KOPT-K1 (cell line): ENCODE results near the gene RAB3B.
"Not testable (repeated sequence)": the region's sequence is repeated elsewhere in the genome, so short reads cannot be mapped to it uniquely, and the experiment has no call there.

Experiments used
- H3K27ac ChIP-seq: fragments of 200-600 bp; sonication (generic); 2 replicates; pipeline ENCODE4 v1.5.1; 2016; ENCODE audit warnings: antibody characterized with exemption, mild to moderate bottlenecking, low read depth, low read length; ENCODE audit not compliant: poor library complexity, severe bottlenecking
- H3K36me3 ChIP-seq: fragments of 200-600 bp; sonication (generic); 2 replicates; pipeline ENCODE4 v1.5.1; 2017; ENCODE audit warnings: antibody characterized with exemption, mild to moderate bottlenecking, low read length, moderate library complexity; ENCODE audit not compliant: insufficient read depth
- H3K9me3 ChIP-seq: fragments of 200-600 bp; sonication (generic); 2 replicates; pipeline ENCODE4 v1.5.1; 2017; ENCODE audit warnings: antibody characterized with exemption, low read length, mild to moderate bottlenecking; ENCODE audit not compliant: insufficient read depth, poor library complexity, severe bottlenecking

Gene RAB3B

GRCh38 chr1:51898090-51898734, 92.3 kb downstream of the RAB3B start:
- Histone ChIP-seq H3K36me3 (no peaks in the 10 kb centered on the region), H3K27ac (no peak overlapping the region), H3K9me3 (no peaks in the 10 kb centered on the region)

- no peaks in the 10 kb centered on the region for H3K36me3 ChIP-seq
- H3K9me3 ChIP-seq, result no peaks in the 10 kb centered on the region
- no peak overlapping the region for H3K27ac ChIP-seq
Observed at GRCh38 chr1:51897699-51898031, 92.8 kb downstream of the RAB3B start.

- not testable (repeated sequence) for H3K27ac ChIP-seq, H3K9me3 ChIP-seq, H3K36me3 ChIP-seq
Observed at GRCh38 chr1:51894748-51895147, 95.8 kb downstream of the RAB3B start.

DNA sequence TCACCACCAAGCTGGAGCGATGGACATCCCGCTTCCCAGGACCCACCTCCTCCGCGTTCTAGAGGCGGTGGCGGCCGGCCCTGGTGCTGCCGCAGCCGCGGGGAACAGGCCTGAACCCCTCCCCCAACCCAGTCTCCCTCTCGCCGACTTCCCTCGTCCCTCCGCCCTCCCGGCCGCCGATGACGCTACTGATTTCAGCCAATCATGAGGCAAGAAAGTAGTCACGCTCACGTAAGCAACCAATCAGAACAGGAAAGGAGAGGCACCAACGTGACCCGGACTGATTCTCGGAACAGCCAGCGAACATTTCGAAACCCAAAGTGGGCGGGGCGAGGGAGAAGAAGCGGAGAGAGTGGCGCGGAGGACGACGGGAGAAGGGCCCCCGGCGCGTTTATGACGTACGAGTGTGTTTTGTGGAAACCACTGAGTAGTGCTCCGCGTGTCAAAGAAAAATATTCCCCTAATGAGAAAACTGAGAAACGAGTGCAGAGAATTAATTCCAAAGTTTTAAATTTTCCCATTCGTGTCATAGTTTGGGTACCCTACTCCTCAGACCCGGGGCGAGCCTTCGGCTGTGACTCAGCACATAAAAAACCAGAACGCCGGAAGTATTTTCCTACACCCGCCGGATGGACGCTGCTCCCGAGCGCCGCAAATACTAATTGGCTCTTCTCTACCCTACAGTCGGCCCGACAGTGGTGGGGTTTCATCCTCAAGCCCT, 111.7 kb downstream of the RAB3B start, which contains the start of gene NRDC:
Gene NRDC, minus strand, starts transcription at position 112 of the 721 bp plus-strand sequence. CDS start 112 bp downstream, outside the sequence.
- H3K9me3 ChIP-seq, result no peaks in the 10 kb centered on the region
- H3K36me3 ChIP-seq, result peaks cover 5% of the 10 kb centered on the region
- H3K27ac ChIP-seq, result peak within 1 kb of the TSS; percentile 84

GRCh38 chr1:51878308-51878615, 112.2 kb downstream of the RAB3B start:
- Histone ChIP-seq H3K36me3 (peaks cover 9% of the 10 kb centered on the region), H3K9me3 (no peaks in the 10 kb centered on the region), H3K27ac (peak overlapping the region; percentile 84)

DNA sequence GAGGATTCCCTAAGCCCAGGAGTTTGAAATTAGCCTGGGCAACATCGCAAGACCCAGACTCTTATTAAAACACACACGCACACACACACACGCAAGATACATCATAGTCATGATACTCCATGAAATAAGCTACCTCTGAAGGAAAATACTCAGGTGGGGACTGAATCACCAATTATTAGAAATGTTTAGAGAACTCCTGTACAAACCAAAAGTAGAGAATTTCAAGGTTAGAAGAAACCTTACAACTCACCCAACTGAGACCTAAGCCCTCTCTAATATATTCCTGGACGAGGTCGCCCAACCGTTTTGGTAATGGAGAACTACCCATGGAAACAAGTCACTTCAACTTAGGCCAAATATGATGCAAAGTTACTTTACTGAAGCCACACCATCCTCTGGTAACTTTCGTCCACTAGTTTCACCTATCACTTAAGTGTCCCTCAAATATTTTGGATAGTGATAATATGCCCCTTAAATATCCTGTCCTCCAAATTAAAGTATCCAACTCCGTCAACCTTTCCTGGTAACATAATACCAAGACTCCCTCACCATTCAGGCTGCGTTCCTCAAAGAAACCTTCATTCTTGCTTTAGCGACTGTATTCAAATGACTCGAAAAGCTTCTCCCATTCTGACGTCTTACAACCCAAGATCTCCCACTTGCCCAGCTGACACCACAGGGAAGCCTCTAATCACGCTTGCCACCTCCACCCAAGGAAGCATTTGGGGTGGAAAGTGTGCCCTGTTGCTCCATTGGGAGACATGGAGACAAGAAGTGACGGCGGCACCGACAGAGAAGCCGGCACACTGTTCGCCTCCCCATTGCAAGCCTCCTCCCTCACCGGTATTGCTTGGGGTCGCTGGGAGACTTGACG, 112.8 kb downstream of the RAB3B start:
- Histone ChIP-seq H3K27ac (peak overlapping the region; percentile 84), H3K9me3 (no peaks in the 10 kb centered on the region), H3K36me3 (peaks cover 14% of the 10 kb centered on the region)

GRCh38 chr1:51875836-51876235, 114.7 kb downstream of the RAB3B start:
- no peak overlapping the region for H3K27ac ChIP-seq
- H3K36me3 ChIP-seq, result peaks cover 27% of the 10 kb centered on the region
- H3K9me3 ChIP-seq, result no peaks in the 10 kb centered on the region

GRCh38 chr1:51875291-51875772, 115.2 kb downstream of the RAB3B start:
- no peak overlapping the region for H3K27ac ChIP-seq
- H3K9me3 ChIP-seq, result no peaks in the 10 kb centered on the region
- H3K36me3 ChIP-seq, result peaks cover 28% of the 10 kb centered on the region

- H3K36me3 ChIP-seq, result peaks cover 35% of the 10 kb centered on the region
- not testable (repeated sequence) for H3K27ac ChIP-seq, H3K9me3 ChIP-seq
Observed at GRCh38 chr1:51873270-51873669, 117.2 kb downstream of the RAB3B start.

- H3K9me3 ChIP-seq, result no peaks in the 10 kb centered on the region
- peaks cover 39% of the 10 kb centered on the region for H3K36me3 ChIP-seq
- H3K27ac ChIP-seq, result no peak overlapping the region
Observed at GRCh38 chr1:51871351-51871975, 119.0 kb downstream of the RAB3B start.

- no peaks in the 10 kb centered on the region for H3K9me3 ChIP-seq
- H3K36me3 ChIP-seq, result peaks cover 39% of the 10 kb centered on the region
- H3K27ac ChIP-seq, result no peak overlapping the region
Observed at GRCh38 chr1:51870603-51871350, 119.7 kb downstream of the RAB3B start.

DNA sequence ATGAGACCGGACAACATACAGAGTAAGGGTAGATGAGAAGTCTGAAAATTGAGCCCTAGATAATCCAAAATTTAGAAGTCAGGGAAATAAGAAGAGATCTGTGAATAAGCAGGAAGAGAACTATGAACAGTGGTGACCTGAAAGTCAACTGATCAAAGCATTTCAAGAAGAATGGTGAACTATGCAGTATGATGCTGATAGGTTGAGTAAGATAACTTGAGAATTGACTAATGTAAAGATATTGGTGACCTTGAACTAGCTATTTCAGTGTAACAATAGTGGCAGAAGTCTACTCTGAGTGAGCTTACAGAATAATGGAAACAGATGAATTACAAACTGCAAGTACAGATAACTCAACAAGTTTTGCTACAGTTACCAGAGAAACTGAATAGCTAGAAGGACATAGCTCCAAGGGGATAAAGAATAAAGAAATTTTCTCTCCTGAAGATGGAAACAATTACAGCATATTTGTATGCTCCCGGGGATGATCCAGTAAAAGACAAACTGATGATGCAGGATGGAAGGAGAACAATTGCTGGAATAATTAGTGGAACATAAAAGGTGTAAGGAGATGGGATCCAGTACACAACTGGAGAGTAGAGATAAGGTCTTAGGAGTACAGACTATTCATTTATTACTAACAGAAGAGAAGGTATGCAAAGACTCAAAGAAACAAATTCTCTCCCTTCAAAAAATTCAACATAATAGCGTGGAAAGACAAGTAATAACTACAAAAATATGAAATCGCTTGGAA, 122.8 kb downstream of the RAB3B start:
- no peaks in the 10 kb centered on the region for H3K9me3 ChIP-seq
- no peak overlapping the region for H3K27ac ChIP-seq
- H3K36me3 ChIP-seq, result peaks cover 43% of the 10 kb centered on the region

GRCh38 chr1:51863384-51863783, 127.1 kb downstream of the RAB3B start:
- peaks cover 36% of the 10 kb centered on the region for H3K36me3 ChIP-seq
- H3K27ac ChIP-seq, result no peak overlapping the region
- no peaks in the 10 kb centered on the region for H3K9me3 ChIP-seq

- H3K9me3 ChIP-seq, result no peaks in the 10 kb centered on the region
- H3K27ac ChIP-seq, result no peak overlapping the region
- H3K36me3 ChIP-seq, result peaks cover 35% of the 10 kb centered on the region
Observed at GRCh38 chr1:51861669-51862068, 128.8 kb downstream of the RAB3B start.
